ENCODE results near the gene KLF4.

KLF4 gene

GRCh38 chr9:107487521-107488374, 1.8 kb downstream of the KLF4 start:
- DNase-seq (ENCODE audit: low spot score): no peak

- no peak for DNase-seq (ENCODE audit: low spot score)
Observed at GRCh38 chr9:107486674-107487520, 2.7 kb downstream of the KLF4 start.

GRCh38 chr9:107485458-107486043, 4.0 kb downstream of the KLF4 start:
- DNase-seq (ENCODE audit: low spot score): no peak

GRCh38 chr9:107484117-107484723, 5.3 kb downstream of the KLF4 start:
- peak; percentile 77 for DNase-seq (ENCODE audit: low spot score)

- DNase-seq (ENCODE audit: low spot score): no peak
Observed at GRCh38 chr9:107483666-107484065, 5.9 kb downstream of the KLF4 start.

GRCh38 chr9:107481035-107481434, 8.5 kb downstream of the KLF4 start:
- DNase-seq (ENCODE audit: low spot score): peak; percentile 56

GRCh38 chr9:107480386-107480789, 9.2 kb downstream of the KLF4 start:
- DNase-seq (ENCODE audit: low spot score): peak; percentile 43

GRCh38 chr9:107478805-107479204, 10.8 kb downstream of the KLF4 start:
- no peak for DNase-seq (ENCODE audit: low spot score)

GRCh38 chr9:107474124-107474523, 15.4 kb downstream of the KLF4 start:
- no peak for DNase-seq (ENCODE audit: low spot score)

GRCh38 chr9:107472581-107473340, 16.8 kb downstream of the KLF4 start:
- no peak for DNase-seq (ENCODE audit: low spot score)

- peak; percentile 68 for DNase-seq (ENCODE audit: low spot score)
Observed at GRCh38 chr9:107471552-107471951, 18.0 kb downstream of the KLF4 start.

GRCh38 chr9:107467416-107467815, 22.2 kb downstream of the KLF4 start:
- no peak for DNase-seq (ENCODE audit: low spot score)

- no peak for DNase-seq (ENCODE audit: low spot score)
Observed at GRCh38 chr9:107466826-107467225, 22.7 kb downstream of the KLF4 start.

GRCh38 chr9:107465467-107466451, 23.8 kb downstream of the KLF4 start:
- DNase-seq (ENCODE audit: low spot score): peak; percentile 67

GRCh38 chr9:107464516-107464915, 25.1 kb downstream of the KLF4 start:
- DNase-seq (ENCODE audit: low spot score): no peak

- DNase-seq (ENCODE audit: low spot score): peak; percentile 63
Observed at GRCh38 chr9:107462691-107463090, 26.9 kb downstream of the KLF4 start.

GRCh38 chr9:107460153-107461023, 29.2 kb downstream of the KLF4 start:
- DNase-seq (ENCODE audit: low spot score): no peak

GRCh38 chr9:107455425-107456135, 34.0 kb downstream of the KLF4 start:
- no peak for DNase-seq (ENCODE audit: low spot score)

- no peak for DNase-seq (ENCODE audit: low spot score)
Observed at GRCh38 chr9:107453479-107453878, 36.1 kb downstream of the KLF4 start.

Data from SW480 (cell line).